GM21447 (cell line): ENCODE measurements around the gene ARRDC5.
"Not testable (repeated sequence)": the region's sequence is repeated elsewhere in the genome, so short reads cannot be mapped to it uniquely, and the experiment has no call there.

Source experiments
- ATAC-seq: cut with Tn5 transposase; IDR thresholded peaks from one replicate; pipeline ENCODE4 v1.9.1; 2021; ENCODE audit not compliant: unreplicated experiment

Gene ARRDC5

GRCh38 chr19:4902796-4903195 lies at the start of gene ARRDC5:
Gene ARRDC5, minus strand, starts transcription at chr19:4902896. Its CDS starts 71 bp downstream, at chr19:4902825.
- ATAC-seq, result no peak

GRCh38 chr19:4951656-4952055 lies 49.0 kb upstream of the ARRDC5 start:
- ATAC-seq, result no peak

- ATAC-seq, result not testable (repeated sequence)
These were observed 48.0 kb upstream of the ARRDC5 start for GRCh38 chr19:4950650-4951049.

- not testable (repeated sequence) for ATAC-seq
These were observed 39.0 kb upstream of the ARRDC5 start for GRCh38 chr19:4941638-4942169.

GRCh38 chr19:4939466-4939865 lies 36.8 kb upstream of the ARRDC5 start:
- ATAC-seq, result no peak

GRCh38 chr19:4938461-4938860 lies 35.8 kb upstream of the ARRDC5 start:
- not testable (repeated sequence) for ATAC-seq

GRCh38 chr19:4937060-4937459 lies 34.4 kb upstream of the ARRDC5 start:
- ATAC-seq, result no peak

- no peak for ATAC-seq
These were observed 32.7 kb upstream of the ARRDC5 start for GRCh38 chr19:4935444-4935843.

- ATAC-seq, result no peak
These were observed 30.8 kb upstream of the ARRDC5 start for GRCh38 chr19:4933528-4933927.

- no peak for ATAC-seq
These were observed 30.0 kb upstream of the ARRDC5 start for GRCh38 chr19:4932711-4933110.

GRCh38 chr19:4930664-4931063 lies 28.0 kb upstream of the ARRDC5 start:
- no peak for ATAC-seq

GRCh38 chr19:4929186-4929585 lies 26.5 kb upstream of the ARRDC5 start:
- ATAC-seq, result no peak

GRCh38 chr19:4923276-4923747 lies 20.6 kb upstream of the ARRDC5 start:
- no peak for ATAC-seq

GRCh38 chr19:4922530-4923275 lies 20.0 kb upstream of the ARRDC5 start:
- no peak for ATAC-seq

- no peak for ATAC-seq
These were observed 13.8 kb upstream of the ARRDC5 start for GRCh38 chr19:4916292-4917082.

GRCh38 chr19:4914736-4915501 lies 12.2 kb upstream of the ARRDC5 start:
- ATAC-seq, result no peak

GRCh38 chr19:4913996-4914735 lies 11.5 kb upstream of the ARRDC5 start:
- ATAC-seq, result no peak

GRCh38 chr19:4911786-4912672 lies 9.3 kb upstream of the ARRDC5 start:
- ATAC-seq, result no peak

GRCh38 chr19:4911314-4911713 lies 8.6 kb upstream of the ARRDC5 start:
- ATAC-seq, result no peak
